T47D (cell line): ENCODE data around the gene RASA4B.
"Not testable (repeated sequence)": the region's sequence is repeated elsewhere in the genome, so short reads cannot be mapped to it uniquely, and the experiment has no call there.

Source experiments
- DNase-seq, 2 experiments: peaks; one replicate each; pipeline versions ENCODE4 v3.0.0 to v3.0.0-alpha.2; 2011 to 2012; ENCODE audit warnings: low read depth in 1 of 2, low spot score in 1 of 2
- in situ Hi-C: cut with HindIII; loops from 2 replicates; pipeline ENCODE4 v1.10.0; 2016; ENCODE audit warnings: low sequenced_read_pairs, low pct_unique_long_range_greater_than_20kb

The RASA4B gene

GRCh38 chr7:102517550-102518147 is at the start of gene RASA4B:
RASA4B (minus strand) TSS chr7:102517777; CDS start chr7:102517710, 67 bp downstream.
- in situ Hi-C loops, DNase-seq: not testable (repeated sequence)

GRCh38 chr7:102550808-102551422 is 33.3 kb upstream of the RASA4B start, which contains the start of gene SPDYE2:
SPDYE2 (plus strand) TSS chr7:102551226; CDS start chr7:102553256, 2,030 bp downstream.
- in situ Hi-C loops, DNase-seq: not testable (repeated sequence)

GRCh38 chr7:102546353-102546752 is 28.8 kb upstream of the RASA4B start:
- in situ Hi-C loops, DNase-seq: not testable (repeated sequence)

- in situ Hi-C loops, DNase-seq: not testable (repeated sequence)
Measured at GRCh38 chr7:102545288-102545687, 27.7 kb upstream of the RASA4B start.

- DNase-seq, in situ Hi-C loops: not testable (repeated sequence)
Measured at GRCh38 chr7:102544372-102544771, 26.8 kb upstream of the RASA4B start.

- in situ Hi-C loops, DNase-seq: not testable (repeated sequence)
Measured at GRCh38 chr7:102543596-102543995, 26.0 kb upstream of the RASA4B start, which contains the start of gene UPK3BL2. UPK3BL2 (minus strand) TSS chr7:102543696; CDS start chr7:102543636, 60 bp downstream.

GRCh38 chr7:102542771-102543170 is 25.2 kb upstream of the RASA4B start:
- in situ Hi-C loops, DNase-seq: not testable (repeated sequence)

GRCh38 chr7:102542083-102542482 is 24.5 kb upstream of the RASA4B start:
- DNase-seq, in situ Hi-C loops: not testable (repeated sequence)

- DNase-seq, in situ Hi-C loops: not testable (repeated sequence)
Measured at GRCh38 chr7:102540604-102541003, 23.0 kb upstream of the RASA4B start.

- in situ Hi-C loops: not testable (repeated sequence)
Measured at GRCh38 chr7:102535062-102535615, 17.6 kb upstream of the RASA4B start.

GRCh38 chr7:102532127-102532526 is 14.6 kb upstream of the RASA4B start:
- DNase-seq, in situ Hi-C loops: not testable (repeated sequence)

More at GRCh38 chr7:102535062-102535615, 17.6 kb upstream of the RASA4B start:
- not testable (repeated sequence) for DNase-seq

GRCh38 chr7:102531583-102531982 is 14.0 kb upstream of the RASA4B start:
- in situ Hi-C loops, DNase-seq: not testable (repeated sequence)

- DNase-seq, in situ Hi-C loops: not testable (repeated sequence)
Measured at GRCh38 chr7:102527822-102528793, 10.5 kb upstream of the RASA4B start.

GRCh38 chr7:102527182-102527581 is 9.6 kb upstream of the RASA4B start:
- DNase-seq, in situ Hi-C loops: not testable (repeated sequence)

GRCh38 chr7:102524803-102525202 is 7.2 kb upstream of the RASA4B start:
- in situ Hi-C loops, DNase-seq: not testable (repeated sequence)

- in situ Hi-C loops, DNase-seq: not testable (repeated sequence)
Measured at GRCh38 chr7:102520797-102521196, 3.2 kb upstream of the RASA4B start.

- in situ Hi-C loops, DNase-seq: not testable (repeated sequence)
Measured at GRCh38 chr7:102516951-102517350, 626 bp downstream of the RASA4B start.
